Kidney (tissue), 14 donors: ENCODE measurements around the gene CHRNB4. TPM values are rescaled to one million over a fixed set of nuclear protein-coding genes. Genes with fewer than 3 reads are reported as not detected.

Experiments used
- DNase-seq, 5 donors: peaks; one replicate each; pipeline ENCODE4 v3.0.0-alpha.2; 2013 to 2020
- FAIRE-seq: peaks from 2 replicates; lab custom pipeline; 2012; peaks lifted over from hg19 to GRCh38; lab: Jason Lieb, UNC
- H3K27ac ChIP-seq, 2 donors: one replicate each; pipeline ENCODE4 v1.7.0; 2013; ENCODE audit warnings: low read depth in 2 of 2, low read length in 2 of 2, inconsistent platforms in 1 of 2
- H3K27me3 ChIP-seq: one replicate; pipeline ENCODE4 v1.7.1; 2013; ENCODE audit warnings: low read length, inconsistent platforms; ENCODE audit not compliant: control insufficient read depth, insufficient read depth
- H3K36me3 ChIP-seq, 3 donors: one replicate each; pipeline versions ENCODE4 v1.7.0 to v1.7.1; 2013; ENCODE audit warnings: low read length in 3 of 3, control low read depth in 1 of 3, inconsistent platforms in 1 of 3; ENCODE audit not compliant: insufficient read depth in 3 of 3, control insufficient read depth in 2 of 3
- H3K4me1 ChIP-seq, 3 donors: one replicate each; pipeline versions ENCODE4 v1.7.0 to v1.7.1; 2013; ENCODE audit warnings: low read length in 3 of 3, inconsistent platforms in 1 of 3, low read depth in 1 of 3; ENCODE audit not compliant: control insufficient read depth in 2 of 3, insufficient read depth in 2 of 3
- H3K4me3 ChIP-seq, 3 donors: one replicate each; pipeline versions ENCODE4 v1.7.0 to v1.8.1; 2013; ENCODE audit warnings: low read length in 3 of 3, control low read depth in 1 of 3, inconsistent platforms in 1 of 3
- H3K9ac ChIP-seq, 3 donors: one replicate each; pipeline versions ENCODE4 v1.7.0 to v1.7.1; 2013; ENCODE audit warnings: low read length in 3 of 3, control low read depth in 1 of 3, inconsistent platforms in 1 of 3
- H3K9me3 ChIP-seq, 3 donors: one replicate each; pipeline versions ENCODE4 v1.7.0 to v1.7.1; 2013; ENCODE audit warnings: low read length in 3 of 3, control low read depth in 1 of 3, inconsistent platforms in 1 of 3; ENCODE audit not compliant: control insufficient read depth in 2 of 3, insufficient read depth in 1 of 3
- intact Hi-C: fragments of 100-400 bp; cut with DNase I; formaldehyde crosslinking; loops from one replicate; pipeline ENCODE4 v1.11.1; 2022
- polyA plus RNA-seq: library from polyadenylated mRNA; stranded (reverse); fragments of 350-450 nt; fragmentation: Illumina TruSeq; extraction: RNeasy Lipid Tissue Mini Kit (QIAGEN cat#74804); gene quantifications from one replicate; pipeline ENCODE4 v1.2.3, GENCODE V29; 2014; ENCODE audit warnings: low read depth, low replicate concordance; ENCODE audit not compliant: insufficient read depth
- total RNA-seq: library from RNA; stranded (reverse); fragmentation: NEBNext Ultra II Directional; extraction: Animal tissue kit (Norgen Biotek cat#: 25700); gene quantifications from one replicate; pipeline ENCODE4 v1.2.1, GENCODE V29; 2021
- TF ChIP-seq, protein P1 (sequence below): IDR thresholded peaks from 3 replicates; pipeline ENCODE4 v1.5.1; 2012; ENCODE audit warnings: mild to moderate bottlenecking, moderate library complexity, borderline replicate concordance; ENCODE audit not compliant: insufficient read depth; ENCODE audit errors: extremely low read depth
- donor health status: control.
- donor health status: control.
- donor health status: control.
- donor health status: control.
- donor health status: control.
- donor health status: DM: yes; HTN: yes; CAD: no.
- donor health status: Normal renal cell carcinoma (clear cell type).

The CHRNB4 gene
- total and polyA plus RNA-seq, 2 donors from 2014 or later = 0.13 to 0.32 TPM

DNA sequence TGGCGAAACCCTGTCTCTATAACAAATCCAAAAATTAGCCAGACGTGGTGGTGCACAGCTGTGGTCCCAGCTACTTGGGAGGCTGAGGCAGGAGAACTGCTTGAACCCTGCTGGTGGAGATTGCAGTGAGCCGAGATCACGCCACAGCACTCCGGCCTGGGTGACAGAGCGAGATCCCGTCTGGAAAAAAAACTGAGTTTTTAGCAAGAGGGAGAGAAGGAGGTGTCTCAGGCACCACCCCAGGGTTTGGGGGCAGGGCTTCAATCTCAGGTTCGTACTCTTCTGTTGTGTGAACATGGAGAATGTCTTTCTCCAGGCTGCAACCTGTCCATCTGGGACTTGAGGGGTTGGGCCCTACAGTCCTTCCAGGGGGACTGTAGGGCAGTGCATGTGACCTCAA lies 22.9 kb downstream of the CHRNB4 start:
- H3K4me1 ChIP-seq = no peaks in the 10 kb centered on the region
- TF ChIP-seq, protein P1, sequence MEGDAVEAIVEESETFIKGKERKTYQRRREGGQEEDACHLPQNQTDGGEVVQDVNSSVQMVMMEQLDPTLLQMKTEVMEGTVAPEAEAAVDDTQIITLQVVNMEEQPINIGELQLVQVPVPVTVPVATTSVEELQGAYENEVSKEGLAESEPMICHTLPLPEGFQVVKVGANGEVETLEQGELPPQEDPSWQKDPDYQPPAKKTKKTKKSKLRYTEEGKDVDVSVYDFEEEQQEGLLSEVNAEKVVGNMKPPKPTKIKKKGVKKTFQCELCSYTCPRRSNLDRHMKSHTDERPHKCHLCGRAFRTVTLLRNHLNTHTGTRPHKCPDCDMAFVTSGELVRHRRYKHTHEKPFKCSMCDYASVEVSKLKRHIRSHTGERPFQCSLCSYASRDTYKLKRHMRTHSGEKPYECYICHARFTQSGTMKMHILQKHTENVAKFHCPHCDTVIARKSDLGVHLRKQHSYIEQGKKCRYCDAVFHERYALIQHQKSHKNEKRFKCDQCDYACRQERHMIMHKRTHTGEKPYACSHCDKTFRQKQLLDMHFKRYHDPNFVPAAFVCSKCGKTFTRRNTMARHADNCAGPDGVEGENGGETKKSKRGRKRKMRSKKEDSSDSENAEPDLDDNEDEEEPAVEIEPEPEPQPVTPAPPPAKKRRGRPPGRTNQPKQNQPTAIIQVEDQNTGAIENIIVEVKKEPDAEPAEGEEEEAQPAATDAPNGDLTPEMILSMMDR = no peak
- no peaks in the 10 kb centered on the region for H3K9me3 ChIP-seq
- no peak overlapping the region for H3K4me3 ChIP-seq
- FAIRE-seq (no peak), DNase-seq (no peak)
- intact Hi-C loops = no loop called here
- H3K9ac ChIP-seq = no peak overlapping the region
- H3K36me3 ChIP-seq = no peaks in the 10 kb centered on the region
- H3K27ac ChIP-seq = no peak overlapping the region
- peaks cover 3% of the 10 kb centered on the region for H3K27me3 ChIP-seq

DNA sequence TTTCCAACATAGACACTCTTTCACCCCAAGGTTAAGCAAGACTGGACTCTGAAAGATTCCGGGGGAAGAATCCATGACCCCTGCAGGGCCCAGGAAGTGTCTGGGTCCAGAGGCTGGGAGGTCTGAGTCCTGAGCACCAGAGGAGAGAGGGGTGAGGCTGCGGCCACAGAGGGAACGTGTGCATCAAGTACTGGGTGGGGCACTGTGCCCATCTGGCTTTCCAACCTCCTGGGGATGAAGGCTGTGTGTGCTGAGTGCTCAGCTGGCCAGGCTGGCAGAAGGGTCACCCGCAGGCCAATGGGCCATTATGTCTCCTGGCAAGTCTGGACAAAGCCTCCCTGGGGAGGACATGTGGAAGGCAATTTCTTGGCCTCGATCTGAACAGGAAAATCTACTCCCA lies 23.5 kb downstream of the CHRNB4 start:
- H3K4me3 ChIP-seq = no peak overlapping the region
- peaks cover 3% of the 10 kb centered on the region for H3K27me3 ChIP-seq
- H3K27ac ChIP-seq = no peak overlapping the region
- DNase-seq (no peak), FAIRE-seq (no peak)
- H3K9ac ChIP-seq = no peak overlapping the region
- no peaks in the 10 kb centered on the region for H3K9me3 ChIP-seq
- no peaks in the 10 kb centered on the region for H3K4me1 ChIP-seq
- no peaks in the 10 kb centered on the region for H3K36me3 ChIP-seq
- intact Hi-C loops = no loop called here
- TF ChIP-seq, protein P1 = no peak

DNA sequence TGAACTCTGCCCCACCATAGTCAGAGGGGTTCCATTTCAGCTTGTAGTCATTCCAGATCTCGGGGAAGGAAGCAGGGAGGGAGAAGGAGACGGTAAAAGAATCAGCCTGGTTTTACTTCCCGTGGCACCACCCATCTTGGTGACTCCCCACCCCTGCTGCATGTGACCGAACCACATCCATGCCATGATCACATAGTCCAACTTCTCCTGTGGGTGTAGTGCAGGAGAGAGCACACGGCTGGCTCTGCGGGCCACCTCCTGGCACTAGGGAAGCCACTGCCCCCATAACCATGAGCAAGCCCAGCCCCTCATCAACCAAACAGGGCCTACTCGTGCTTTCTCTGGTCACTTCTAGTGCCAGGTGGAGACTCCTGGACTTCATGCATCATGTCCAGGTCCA lies 23.9 kb downstream of the CHRNB4 start:
- H3K9ac ChIP-seq = no peak overlapping the region
- H3K4me1 ChIP-seq = no peaks in the 10 kb centered on the region
- DNase-seq (no peak), FAIRE-seq (no peak)
- no peak overlapping the region for H3K27ac ChIP-seq
- H3K36me3 ChIP-seq = no peaks in the 10 kb centered on the region
- H3K4me3 ChIP-seq = no peak overlapping the region
- intact Hi-C loops = no loop called here
- TF ChIP-seq, protein P1 = no peak
- peaks cover 3% of the 10 kb centered on the region for H3K27me3 ChIP-seq
- H3K9me3 ChIP-seq = no peaks in the 10 kb centered on the region

DNA sequence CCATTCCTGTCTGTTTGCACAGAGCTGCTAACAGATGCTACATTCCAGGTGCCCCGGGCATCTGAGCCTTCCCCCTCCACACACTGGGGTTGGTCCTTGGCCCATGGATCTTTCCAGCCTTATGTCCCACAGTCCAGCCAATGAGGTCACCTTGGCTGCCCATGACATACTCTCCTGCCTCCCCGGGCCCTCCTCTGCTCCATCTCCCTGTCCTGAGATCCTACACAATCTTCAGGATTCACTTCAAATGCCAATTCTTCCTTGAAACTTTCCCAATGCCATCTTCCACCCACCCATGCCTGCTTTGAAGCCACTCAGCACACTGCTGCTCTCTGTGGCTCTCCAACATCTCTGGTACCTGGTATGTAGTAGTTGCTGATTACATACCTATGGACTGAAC lies 24.5 kb downstream of the CHRNB4 start:
- intact Hi-C loops = no loop called here
- Histone ChIP-seq H3K27ac (no peak overlapping the region), H3K9me3 (no peaks in the 10 kb centered on the region), H3K36me3 (no peaks in the 10 kb centered on the region), H3K27me3 (peaks cover 3% of the 10 kb centered on the region), H3K4me1 (no peaks in the 10 kb centered on the region), H3K9ac (no peak overlapping the region), H3K4me3 (no peak overlapping the region)
- DNase-seq (no peak), FAIRE-seq (no peak)
- TF ChIP-seq, protein P1 = no peak
